HepG2 (cell line): ENCODE results near the gene CAB39.

Experiments used
- CEBPB ChIP-seq: IDR thresholded peaks from 2 replicates; pipeline ENCODE4 v1.6.1; 2011; ENCODE audit warnings: low read depth, low read length, improper control_type of control experiment, borderline replicate concordance
- MAF1 ChIP-seq: sonication (generic); formaldehyde crosslinking; IDR thresholded peaks from 2 replicates; pipeline ENCODE4 v1.5.0; 2020; ENCODE audit warnings: missing genetic modification reagents, borderline replicate concordance
- NKX3-1 ChIP-seq: sonication (generic); formaldehyde crosslinking; IDR thresholded peaks from 2 replicates; pipeline ENCODE4 v1.5.0; 2020; ENCODE audit warnings: missing genetic modification reagents
- SIN3A ChIP-seq: IDR thresholded peaks from 2 replicates; pipeline ENCODE4 v1.6.1; 2011; ENCODE audit warnings: low read depth, mild to moderate bottlenecking, control low read depth, low read length, borderline replicate concordance
- ZBTB3 ChIP-seq: sonication (generic); formaldehyde crosslinking; IDR thresholded peaks from 2 replicates; pipeline ENCODE4 v1.4.0; 2020; ENCODE audit warnings: low read depth, mild to moderate bottlenecking, moderate library complexity, missing genetic modification reagents, borderline replicate concordance
- ZNF350 ChIP-seq: sonication (generic); formaldehyde crosslinking; IDR thresholded peaks from 2 replicates; pipeline ENCODE4 v1.4.0; 2020; ENCODE audit warnings: mild to moderate bottlenecking, low read depth, missing genetic modification reagents, borderline replicate concordance
- TF ChIP-seq, protein P1 (sequence below): sonication (generic); formaldehyde crosslinking; IDR thresholded peaks from 2 replicates; pipeline ENCODE4 v1.8.0; 2022; ENCODE audit warnings: mild to moderate bottlenecking, missing genetic modification reagents; ENCODE audit not compliant: insufficient replicate concordance
- TF ChIP-seq, protein P2 (sequence below): sonication (generic); formaldehyde crosslinking; IDR thresholded peaks from 2 replicates; pipeline ENCODE4 v1.5.0; 2020; ENCODE audit warnings: mild to moderate bottlenecking, missing genetic modification reagents, moderate library complexity
- TF ChIP-seq, protein P3 (sequence below): sonication (generic); formaldehyde crosslinking; IDR thresholded peaks from 2 replicates; pipeline ENCODE4 v1.9.0; 2021; ENCODE audit warnings: missing genetic modification reagents, mild to moderate bottlenecking, borderline replicate concordance

DNA sequence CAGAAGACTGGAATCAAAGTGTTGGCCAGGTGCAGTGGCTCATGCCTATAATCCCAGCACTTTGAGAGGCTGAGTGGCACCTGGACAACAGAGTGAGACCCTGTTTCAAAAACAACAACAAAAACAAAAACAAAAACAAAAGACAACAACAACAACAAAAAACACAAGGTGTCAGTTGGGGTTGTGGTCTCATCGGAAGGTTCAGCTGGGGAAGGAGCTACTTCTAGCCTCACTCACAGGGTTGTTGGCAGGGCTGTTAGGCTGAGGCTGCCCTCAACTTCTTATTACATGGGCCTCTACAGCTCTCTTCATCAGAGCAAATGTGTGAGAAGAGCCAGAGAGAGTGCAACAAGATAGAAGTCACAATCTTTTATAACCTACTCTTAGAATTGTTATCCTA lies 34.6 kb upstream of the CAB39 start:
- no peak for TF ChIP-seq MAF1
- TF ChIP-seq, protein P1, sequence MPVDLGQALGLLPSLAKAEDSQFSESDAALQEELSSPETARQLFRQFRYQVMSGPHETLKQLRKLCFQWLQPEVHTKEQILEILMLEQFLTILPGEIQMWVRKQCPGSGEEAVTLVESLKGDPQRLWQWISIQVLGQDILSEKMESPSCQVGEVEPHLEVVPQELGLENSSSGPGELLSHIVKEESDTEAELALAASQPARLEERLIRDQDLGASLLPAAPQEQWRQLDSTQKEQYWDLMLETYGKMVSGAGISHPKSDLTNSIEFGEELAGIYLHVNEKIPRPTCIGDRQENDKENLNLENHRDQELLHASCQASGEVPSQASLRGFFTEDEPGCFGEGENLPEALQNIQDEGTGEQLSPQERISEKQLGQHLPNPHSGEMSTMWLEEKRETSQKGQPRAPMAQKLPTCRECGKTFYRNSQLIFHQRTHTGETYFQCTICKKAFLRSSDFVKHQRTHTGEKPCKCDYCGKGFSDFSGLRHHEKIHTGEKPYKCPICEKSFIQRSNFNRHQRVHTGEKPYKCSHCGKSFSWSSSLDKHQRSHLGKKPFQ (CRISPR knock-in tag), result no peak
- TF ChIP-seq NKX3-1, result no peak
- TF ChIP-seq CEBPB, result no peak
- no peak for TF ChIP-seq SIN3A
- TF ChIP-seq, protein P2, sequence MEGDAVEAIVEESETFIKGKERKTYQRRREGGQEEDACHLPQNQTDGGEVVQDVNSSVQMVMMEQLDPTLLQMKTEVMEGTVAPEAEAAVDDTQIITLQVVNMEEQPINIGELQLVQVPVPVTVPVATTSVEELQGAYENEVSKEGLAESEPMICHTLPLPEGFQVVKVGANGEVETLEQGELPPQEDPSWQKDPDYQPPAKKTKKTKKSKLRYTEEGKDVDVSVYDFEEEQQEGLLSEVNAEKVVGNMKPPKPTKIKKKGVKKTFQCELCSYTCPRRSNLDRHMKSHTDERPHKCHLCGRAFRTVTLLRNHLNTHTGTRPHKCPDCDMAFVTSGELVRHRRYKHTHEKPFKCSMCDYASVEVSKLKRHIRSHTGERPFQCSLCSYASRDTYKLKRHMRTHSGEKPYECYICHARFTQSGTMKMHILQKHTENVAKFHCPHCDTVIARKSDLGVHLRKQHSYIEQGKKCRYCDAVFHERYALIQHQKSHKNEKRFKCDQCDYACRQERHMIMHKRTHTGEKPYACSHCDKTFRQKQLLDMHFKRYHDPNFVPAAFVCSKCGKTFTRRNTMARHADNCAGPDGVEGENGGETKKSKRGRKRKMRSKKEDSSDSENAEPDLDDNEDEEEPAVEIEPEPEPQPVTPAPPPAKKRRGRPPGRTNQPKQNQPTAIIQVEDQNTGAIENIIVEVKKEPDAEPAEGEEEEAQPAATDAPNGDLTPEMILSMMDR (CRISPR knock-in tag), result no peak
- TF ChIP-seq, protein P3, sequence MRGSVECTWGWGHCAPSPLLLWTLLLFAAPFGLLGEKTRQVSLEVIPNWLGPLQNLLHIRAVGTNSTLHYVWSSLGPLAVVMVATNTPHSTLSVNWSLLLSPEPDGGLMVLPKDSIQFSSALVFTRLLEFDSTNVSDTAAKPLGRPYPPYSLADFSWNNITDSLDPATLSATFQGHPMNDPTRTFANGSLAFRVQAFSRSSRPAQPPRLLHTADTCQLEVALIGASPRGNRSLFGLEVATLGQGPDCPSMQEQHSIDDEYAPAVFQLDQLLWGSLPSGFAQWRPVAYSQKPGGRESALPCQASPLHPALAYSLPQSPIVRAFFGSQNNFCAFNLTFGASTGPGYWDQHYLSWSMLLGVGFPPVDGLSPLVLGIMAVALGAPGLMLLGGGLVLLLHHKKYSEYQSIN (CRISPR knock-in tag), result no peak
- no peak for TF ChIP-seq ZNF350 (CRISPR knock-in tag)
- no peak for TF ChIP-seq ZBTB3 (CRISPR knock-in tag)
